GM10266 (cell line): ENCODE results near the gene EIF3M.

Source experiments
- DNase-seq: peaks from one replicate; pipeline ENCODE4 v3.0.0; 2012; ENCODE audit errors: extremely low spot score
- CTCF ChIP-seq: IDR thresholded peaks from 2 replicates; pipeline ENCODE4 v1.5.1; 2012; ENCODE audit warnings: mild to moderate bottlenecking, low read depth; ENCODE audit not compliant: control insufficient read depth, insufficient read depth; ENCODE audit errors: missing control alignments

The EIF3M gene

GRCh38 chr11:32583459-32584271, at the start of gene EIF3M:
Gene EIF3M, plus strand, starts transcription at chr11:32583831. Its CDS starts 57 bp downstream, at chr11:32583888.
- TF ChIP-seq CTCF, result no peak
- DNase-seq, result peak; percentile 92

- no peak for TF ChIP-seq CTCF
- DNase-seq, result no peak
Observed at GRCh38 chr11:32538804-32539203, 44.8 kb upstream of the EIF3M start.

- no peak for DNase-seq
- no peak for TF ChIP-seq CTCF
Observed at GRCh38 chr11:32549611-32550187, 33.9 kb upstream of the EIF3M start.

- TF ChIP-seq CTCF, result no peak
- DNase-seq, result no peak
Observed at GRCh38 chr11:32550207-32550606, 33.4 kb upstream of the EIF3M start.

GRCh38 chr11:32555091-32555490, 28.5 kb upstream of the EIF3M start:
- no peak for TF ChIP-seq CTCF
- no peak for DNase-seq

GRCh38 chr11:32555895-32556294, 27.7 kb upstream of the EIF3M start:
- DNase-seq, result no peak
- no peak for TF ChIP-seq CTCF

- peak; percentile 9 for TF ChIP-seq CTCF
- no peak for DNase-seq
Observed at GRCh38 chr11:32561835-32562234, 21.8 kb upstream of the EIF3M start.
